Naive thymus-derived CD4-positive, alpha-beta T cell (primary cell): ENCODE results near the gene UFL1. TPM values are rescaled to one million over a fixed set of nuclear protein-coding genes. Genes with fewer than 3 reads are reported as not detected.
A peak's percentile ranks its signal among the peaks of the same experiment; 100 is the strongest.

Experiments
- ATAC-seq: fragments of 150-1000 bp; cut with Tn5 transposase; 2 replicates; pipeline ENCODE4 v1.10.0; 2021; ENCODE audit warnings: mild to moderate bottlenecking, moderate library complexity
- CTCF ChIA-PET: fragments of 350-600 bp; sonication (Branson Sonifier 250); formaldehyde crosslinking; loops from one replicate; lab custom pipeline; 2021; ENCODE audit warnings: antibody characterized with exemption; lab: Charles Lee
- POLR2A ChIA-PET: fragments of 350-600 bp; sonication (Branson Sonifier 250); formaldehyde crosslinking; loops from one replicate; lab custom pipeline; 2021; ENCODE audit warnings: antibody characterized with exemption, inconsistent platforms; lab: Charles Lee
- DNase-seq, 9 donors: peaks; one replicate each; pipeline versions ENCODE4 v3.0.0 to v3.0.0-alpha.2; 2020 to 2022; ENCODE audit warnings: mixed read lengths in 1 of 9
- H3K27ac ChIP-seq: one replicate; pipeline ENCODE4 v1.7.0; 2013; ENCODE audit warnings: mild to moderate bottlenecking, low read depth, low read length, moderate library complexity
- H3K27me3 ChIP-seq, 2 donors: one replicate each; pipeline ENCODE4 v1.7.0; 2013; ENCODE audit warnings: low read length in 2 of 2, mild to moderate bottlenecking in 2 of 2, moderate library complexity in 2 of 2; ENCODE audit not compliant: control insufficient read depth in 2 of 2, insufficient read depth in 2 of 2
- H3K36me3 ChIP-seq, 3 experiments: 1 replicate in 2 of 3; 2 replicates in 1 of 3; pipeline ENCODE4 v1.7.0; 2013; ENCODE audit warnings: low read length in 3 of 3, mild to moderate bottlenecking in 3 of 3, moderate library complexity in 1 of 3; ENCODE audit not compliant: insufficient read depth in 3 of 3, control insufficient read depth in 2 of 3
- H3K4me1 ChIP-seq, 2 donors: one replicate each; pipeline ENCODE4 v1.7.0; 2013; ENCODE audit warnings: low read length in 2 of 2, mild to moderate bottlenecking in 2 of 2, moderate library complexity in 1 of 2; ENCODE audit not compliant: control insufficient read depth in 2 of 2, insufficient read depth in 2 of 2
- H3K4me3 ChIP-seq: 2 replicates; pipeline ENCODE4 v1.7.0; 2013; ENCODE audit warnings: mild to moderate bottlenecking, low read length
- H3K9me3 ChIP-seq, 3 experiments: 1 replicate in 2 of 3; 2 replicates in 1 of 3; pipeline ENCODE4 v1.7.0; 2013; ENCODE audit warnings: low read length in 3 of 3; ENCODE audit not compliant: control insufficient read depth in 2 of 3
- H3K27ac Mint-ChIP-seq, 9 donors: one replicate each; pipeline ENCODE4 v1.8.0; 2020 to 2022; ENCODE audit warnings: mixed read lengths in 9 of 9, mild to moderate bottlenecking in 8 of 9, moderate library complexity in 5 of 9, inconsistent platforms in 2 of 9
- H3K27me3 Mint-ChIP-seq, 5 donors: one replicate each; pipeline ENCODE4 v1.8.0; 2021 to 2022; ENCODE audit warnings: mixed read lengths in 5 of 5, mild to moderate bottlenecking in 1 of 5
- H3K36me3 Mint-ChIP-seq, 5 donors: one replicate each; pipeline ENCODE4 v1.8.0; 2020 to 2022; ENCODE audit warnings: mixed read lengths in 5 of 5, mild to moderate bottlenecking in 3 of 5, inconsistent platforms in 1 of 5
- H3K4me1 Mint-ChIP-seq, 7 donors: one replicate each; pipeline ENCODE4 v1.8.0; 2020 to 2022; ENCODE audit warnings: mixed read lengths in 7 of 7, mild to moderate bottlenecking in 3 of 7, inconsistent platforms in 1 of 7
- H3K4me3 Mint-ChIP-seq, 10 donors: one replicate each; pipeline ENCODE4 v1.8.0; 2020 to 2022; ENCODE audit warnings: mild to moderate bottlenecking in 10 of 10, mixed read lengths in 10 of 10, moderate library complexity in 6 of 10, inconsistent platforms in 2 of 10
- H3K9me3 Mint-ChIP-seq, 11 donors: one replicate each; pipeline ENCODE4 v1.8.0; 2020 to 2022; ENCODE audit warnings: mixed read lengths in 11 of 11, mild to moderate bottlenecking in 4 of 11, inconsistent platforms in 1 of 11, moderate library complexity in 1 of 11
- intact Hi-C, 2 donors: fragments of 100-400 bp; cut with micrococcal nuclease; formaldehyde crosslinking; loops; one replicate each; pipeline ENCODE4 v1.15.1; 2023
- polyA plus RNA-seq, 2 donors: library from polyadenylated mRNA; unstranded; fragments of 300-500 nt; fragmentation: Illumina TruSeq; gene quantifications; one replicate each; pipeline ENCODE4 v1.2.3, GENCODE V29; 2021
- total RNA-seq, 6 experiments: library from RNA in 5 of 6; stranded (reverse) in 5 of 6; gene quantifications; 1 replicate in 5 of 6; 2 replicates in 1 of 6; pipeline ENCODE4 v1.2.3 and lab custom pipeline; 2021 to 2026

The UFL1 gene
- total and polyA plus RNA-seq, 7 experiments from 2014 or later = 15.0 to 34.9 (median 21.3) TPM

DNA sequence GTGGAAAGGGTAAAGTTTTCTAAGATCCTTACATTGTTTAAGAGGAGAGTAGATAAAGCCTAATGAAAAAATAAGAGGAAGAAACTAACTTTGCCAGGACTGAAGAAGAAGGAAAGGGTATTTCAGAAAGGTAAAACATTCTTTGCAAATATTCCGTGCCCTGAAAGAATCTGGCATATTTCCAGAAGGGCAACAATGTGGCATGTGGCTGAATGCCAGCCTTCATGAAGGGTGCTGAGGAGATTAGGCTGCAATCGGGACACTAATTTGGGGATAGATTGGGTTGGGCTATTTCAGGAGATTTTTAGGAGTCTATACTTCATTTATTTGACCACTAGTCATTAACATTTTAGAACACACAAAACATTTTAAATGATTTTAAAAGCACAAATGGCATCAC is 16.2 kb upstream of the UFL1 start:
- POLR2A ChIA-PET = no interaction called here
- Mint-ChIP-seq H3K27me3 (peaks cover 0 to 3% (median 0%) of the 10 kb centered on the region in 5 donors), H3K4me3 (no peak overlapping the region), H3K36me3 (peaks cover 9 to 66% (median 50%) of the 10 kb centered on the region in 5 donors), H3K9me3 (peaks cover 6 to 36% (median 18%) of the 10 kb centered on the region in 11 donors), H3K4me1 (peaks cover 2 to 7% (median 3%) of the 10 kb centered on the region in 7 donors), H3K27ac (no peak overlapping the region)
- peaks cover 3 to 8% of the 10 kb centered on the region in 2 donors for H3K4me1 ChIP-seq
- no peak for DNase-seq
- H3K4me3 ChIP-seq = no peak overlapping the region
- CTCF ChIA-PET = no interaction called here
- H3K27ac ChIP-seq = no peak overlapping the region
- H3K27me3 ChIP-seq = no peaks in the 10 kb centered on the region
- intact Hi-C loops = no loop called here
- ATAC-seq = no peak
- peaks cover 0 to 4% (median 0%) of the 10 kb centered on the region in 3 experiments for H3K36me3 ChIP-seq
- H3K9me3 ChIP-seq = peaks cover 0 to 10% (median 0%) of the 10 kb centered on the region in 3 experiments

DNA sequence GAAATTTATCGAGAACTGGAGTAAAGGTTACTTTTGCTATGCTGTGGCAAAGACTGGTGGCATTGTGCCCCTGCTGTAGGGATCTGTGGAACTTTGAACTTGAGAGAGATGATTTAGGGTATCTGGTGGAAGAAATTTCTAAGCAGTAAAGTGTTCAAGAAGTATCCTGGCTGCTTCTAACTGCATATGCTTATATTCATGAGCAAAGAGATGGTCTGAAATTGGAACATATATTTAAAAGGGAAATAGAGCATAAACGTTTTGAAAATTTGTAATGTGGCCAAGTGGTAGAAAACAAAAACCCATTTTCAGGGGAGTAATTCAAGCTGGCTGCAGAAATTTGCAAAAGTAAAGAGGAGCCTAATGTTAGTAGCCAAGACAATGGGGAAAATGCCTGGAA is 12.3 kb upstream of the UFL1 start:
- Mint-ChIP-seq H3K36me3 (peaks cover 17 to 59% (median 43%) of the 10 kb centered on the region in 5 donors), H3K4me1 (peaks cover 0 to 1% (median 0%) of the 10 kb centered on the region in 7 donors), H3K9me3 (peaks cover 3 to 31% (median 16%) of the 10 kb centered on the region in 11 donors), H3K4me3 (no peak overlapping the region), H3K27ac (no peak overlapping the region), H3K27me3 (no peaks in the 10 kb centered on the region)
- H3K4me3 ChIP-seq = no peak overlapping the region
- POLR2A ChIA-PET = no interaction called here
- CTCF ChIA-PET = no interaction called here
- H3K4me1 ChIP-seq = no peaks in the 10 kb centered on the region
- peaks cover 0 to 13% (median 0%) of the 10 kb centered on the region in 3 experiments for H3K36me3 ChIP-seq
- ATAC-seq (no peak), DNase-seq (no peak)
- H3K27ac ChIP-seq = no peak overlapping the region
- no peaks in the 10 kb centered on the region for H3K27me3 ChIP-seq
- H3K9me3 ChIP-seq = peaks cover 0 to 5% (median 0%) of the 10 kb centered on the region in 3 experiments
- intact Hi-C loops = no loop called here

- Mint-ChIP-seq H3K4me3 (peak overlapping the region; percentile 96 to 100 (median 98)), H3K4me1 (peaks cover 11 to 41% (median 32%) of the 10 kb centered on the region in 7 donors), H3K9me3 (no peaks in the 10 kb centered on the region), H3K27me3 (no peaks in the 10 kb centered on the region), H3K36me3 (peaks cover 0 to 8% (median 0%) of the 10 kb centered on the region in 5 donors), H3K27ac (peak overlapping the region; percentile 37 to 100 (median 100))
- Histone ChIP-seq H3K36me3 (peaks cover 0 to 5% (median 3%) of the 10 kb centered on the region in 3 experiments), H3K27ac (peak overlapping the region; percentile 98), H3K4me1 (peaks cover 13 to 19% of the 10 kb centered on the region in 2 donors), H3K27me3 (no peaks in the 10 kb centered on the region), H3K9me3 (no peaks in the 10 kb centered on the region), H3K4me3 (peak overlapping the region; percentile 98)
- intact Hi-C loops = loop anchor here (1.0 to 10.0 kb wide), 8 partner anchors 21 to 1086 kb away; partner anchors contain the start of genes MMS22L (in 2 of the 2), NDUFAF4 (in 2 of the 2), GPR63 (in 1 of the 2) and KLHL32 (in 1 of the 2)
- DNase-seq (peak in 2 of 9 donors; percentile 1 to 12), ATAC-seq (no peak)
- ChIA-PET CTCF (no interaction called here), POLR2A (interaction anchor here (1.0 kb wide), 1 partner anchor 53 kb away, joined by 3 read pairs; no protein-coding TSS in a partner anchor)
These were observed 1.2 kb upstream of the UFL1 start for GRCh38 chr6:96520171-96521115.

DNA sequence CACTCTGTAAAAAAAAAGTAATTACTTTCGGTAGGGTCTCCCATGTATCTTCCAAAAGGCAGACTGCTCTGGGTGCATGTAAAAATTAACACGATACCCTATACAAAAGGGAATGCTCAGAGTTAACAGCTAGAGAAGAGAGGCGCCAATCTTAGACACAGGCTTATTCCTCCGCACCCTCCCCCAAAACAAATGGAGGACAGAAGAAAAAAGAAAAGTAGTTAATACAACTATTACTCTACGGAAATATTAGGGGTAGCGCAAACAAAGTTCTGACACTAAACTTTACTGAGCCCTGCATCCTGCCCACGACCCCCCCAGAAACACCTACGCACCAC is 331 bp upstream of the UFL1 start:
- CTCF ChIA-PET = no interaction called here
- ATAC-seq = no peak

DNA sequence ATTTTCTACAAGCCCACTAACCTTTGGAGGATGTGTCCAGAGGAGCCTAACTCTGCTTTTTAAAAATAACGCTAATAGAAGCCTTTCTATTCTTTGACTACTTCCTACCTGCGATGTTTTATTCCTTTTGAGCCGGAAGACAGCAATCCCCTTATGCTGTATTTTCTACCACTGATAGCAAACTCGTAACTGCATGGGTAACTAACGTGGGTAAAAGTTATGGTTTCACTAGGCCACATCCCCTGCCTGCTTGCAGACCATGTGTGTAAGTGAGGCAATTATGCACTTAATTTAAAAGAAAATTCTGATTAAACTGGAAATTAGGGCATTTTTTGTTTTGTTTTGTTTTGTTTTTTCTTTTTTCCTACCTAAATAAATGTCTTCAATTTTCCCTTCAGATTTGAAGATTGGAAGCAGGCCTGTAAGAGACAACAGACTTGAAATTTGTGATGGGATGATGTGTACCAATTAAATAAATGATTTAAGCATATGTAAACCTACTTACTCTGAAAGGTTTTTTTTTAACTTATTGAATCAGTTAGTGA is 931 bp downstream of the UFL1 start:
- Mint-ChIP-seq H3K9me3 (no peaks in the 10 kb centered on the region), H3K4me1 (peaks cover 11 to 49% (median 38%) of the 10 kb centered on the region in 7 donors), H3K27ac (peak overlapping the region; percentile 98 to 100 (median 100)), H3K27me3 (no peaks in the 10 kb centered on the region), H3K4me3 (peak overlapping the region; percentile 96 to 100 (median 98)), H3K36me3 (peaks cover 0 to 15% (median 10%) of the 10 kb centered on the region in 5 donors)
- intact Hi-C loops = loop anchor here (1.0 to 10.0 kb wide), 3 partner anchors 402 to 1088 kb away; partner anchors contain the start of genes KLHL32 (in 1 of the 2) and MANEA (in 1 of the 2)
- Histone ChIP-seq H3K9me3 (no peaks in the 10 kb centered on the region), H3K36me3 (peaks cover 0 to 14% (median 3%) of the 10 kb centered on the region in 3 experiments), H3K27me3 (no peaks in the 10 kb centered on the region), H3K4me1 (peaks cover 13 to 19% of the 10 kb centered on the region in 2 donors), H3K27ac (peak overlapping the region; percentile 98), H3K4me3 (peak overlapping the region; percentile 98)
- ChIA-PET POLR2A (interaction anchor here (0.6 to 1.1 kb wide), 6 partner anchors 8 to 946 kb away, joined by 3 to 5 read pairs (median 4); partner anchors contain the start of genes GPR63 and KLHL32), CTCF (no interaction called here)
- ATAC-seq = no peak
- DNase-seq = peak in 1 of 9 donors; percentile 29

More for the DNA sequence above, 331 bp upstream of the UFL1 start:
- peak overlapping the region; percentile 96 to 100 (median 98) for H3K4me3 Mint-ChIP-seq
- no peak for DNase-seq
- no peaks in the 10 kb centered on the region for H3K9me3 Mint-ChIP-seq
- no peaks in the 10 kb centered on the region for H3K27me3 Mint-ChIP-seq
- Histone ChIP-seq H3K36me3 (peaks cover 0 to 11% (median 3%) of the 10 kb centered on the region in 3 experiments), H3K9me3 (no peaks in the 10 kb centered on the region), H3K27me3 (no peaks in the 10 kb centered on the region), H3K4me1 (peaks cover 13 to 19% of the 10 kb centered on the region in 2 donors), H3K4me3 (peak overlapping the region; percentile 98), H3K27ac (peak overlapping the region; percentile 98)
- peak overlapping the region; percentile 98 to 100 (median 100) for H3K27ac Mint-ChIP-seq
- POLR2A ChIA-PET = interaction anchor here (0.7 to 1.0 kb wide), 2 partner anchors 54 to 944 kb away, joined by 3 read pairs; no protein-coding TSS in a partner anchor
- intact Hi-C loops = loop anchor here (1.0 to 10.0 kb wide), 8 partner anchors 22 to 1086 kb away; partner anchors contain the start of genes MMS22L (in 2 of the 2), NDUFAF4 (in 2 of the 2), GPR63 (in 1 of the 2) and KLHL32 (in 1 of the 2)
- H3K4me1 Mint-ChIP-seq = peaks cover 11 to 44% (median 34%) of the 10 kb centered on the region in 7 donors
- peaks cover 0 to 11% (median 3%) of the 10 kb centered on the region in 5 donors for H3K36me3 Mint-ChIP-seq

- no peaks in the 10 kb centered on the region for H3K27me3 Mint-ChIP-seq
- POLR2A ChIA-PET = no interaction called here
- CTCF ChIA-PET = no interaction called here
- Histone ChIP-seq H3K4me1 (peaks cover 1 to 5% of the 10 kb centered on the region in 2 donors), H3K27me3 (no peaks in the 10 kb centered on the region), H3K4me3 (no peak overlapping the region), H3K9me3 (no peaks in the 10 kb centered on the region), H3K36me3 (peaks cover 4 to 57% (median 7%) of the 10 kb centered on the region in 3 experiments), H3K27ac (no peak overlapping the region)
- peaks cover 20 to 57% (median 39%) of the 10 kb centered on the region in 5 donors for H3K36me3 Mint-ChIP-seq
- DNase-seq (no peak), ATAC-seq (no peak)
- intact Hi-C loops = loop anchor here in 1 of 2 donors (10.0 kb wide), 1 partner anchor 1093 kb away; no protein-coding TSS in a partner anchor
- no peak overlapping the region for H3K4me3 Mint-ChIP-seq
- H3K9me3 Mint-ChIP-seq = no peaks in the 10 kb centered on the region
- H3K27ac Mint-ChIP-seq = no peak overlapping the region
- H3K4me1 Mint-ChIP-seq = peaks cover 12 to 57% (median 41%) of the 10 kb centered on the region in 7 donors
These were observed 6.6 kb downstream of the UFL1 start for GRCh38 chr6:96528193-96528592.
